ENCODE measurements around the gene MRPL12.

- TF ChIP-seq CTCF (IDR thresholded peaks at IDR 0.05; ENCODE audit: insufficient read depth, low read length) (no peak), POLR2AphosphoS5 (IDR thresholded peaks at IDR 0.05; ENCODE audit: low read depth) (no peak), REST (IDR thresholded peaks at IDR 0.05; ENCODE audit: insufficient replicate concordance, low read depth) (no peak), SPI1 (IDR thresholded peaks at IDR 0.05; ENCODE audit: borderline replicate concordance, low read depth) (no peak)
These were observed 8.0 kb upstream of the MRPL12 start for GRCh38 chr17:81695211-81695610.

Measured in HL-60 (cell line).